H1 (cell line): ENCODE data around the gene TAMALIN. TPM values are rescaled to one million over a fixed set of nuclear protein-coding genes. Genes with fewer than 3 reads are reported as not detected.

Experiments used
- HDAC6 ChIP-seq: IDR thresholded peaks from one replicate; pipeline ENCODE4 v1.7.1; 2012; ENCODE audit warnings: low read depth, mild to moderate bottlenecking, inconsistent platforms, low read length, moderate library complexity
- JUN ChIP-seq: IDR thresholded peaks from 2 replicates; pipeline ENCODE4 v1.6.1; 2011; ENCODE audit warnings: low read depth, mild to moderate bottlenecking, improper control_type of control experiment, low read length
- RNF2 ChIP-seq: fragments of 200-900, 300-1000 bp; sonication (generic); IDR thresholded peaks from 2 replicates; pipeline ENCODE4 v1.7.1; 2016; ENCODE audit warnings: borderline replicate concordance, low read depth, mild to moderate bottlenecking, antibody characterized with exemption, low read length; ENCODE audit not compliant: poor library complexity, severe bottlenecking; ENCODE audit errors: missing control alignments
- SAP30 ChIP-seq: fragments of 300-600 bp; sonication (generic); IDR thresholded peaks from 2 replicates; pipeline ENCODE4 v1.7.1; 2012; ENCODE audit warnings: low read length, moderate library complexity, mild to moderate bottlenecking, inconsistent platforms; ENCODE audit not compliant: insufficient read depth, insufficient replicate concordance
- SRF ChIP-seq: IDR thresholded peaks from 2 replicates; pipeline ENCODE4 v1.6.1; 2011; ENCODE audit warnings: mild to moderate bottlenecking, low read depth, low read length, moderate library complexity
- TBP ChIP-seq: IDR thresholded peaks from 2 replicates; pipeline ENCODE4 v1.6.1; 2011; ENCODE audit warnings: low read depth, low read length, improper control_type of control experiment
- polyA plus RNA-seq, 7 experiments: library from polyadenylated mRNA; depleted of rRNA in 3 of 7; stranded (reverse) in 5 of 7; unstranded in 2 of 7; fragments of >200 nt in 5 of 7; fragments of 200-250 nt in 2 of 7; gene quantifications; 1 replicate in 5 of 7; 2 replicates in 1 of 7; 4 replicates in 1 of 7; pipeline versions ENCODE4 v1.2.1 to v1.2.3, GENCODE V29; 2011 to 2013; ENCODE audit warnings: missing spikeins in 2 of 7, mixed read lengths in 2 of 7
- total RNA-seq: library from RNA; stranded (reverse); fragmentation: NEBNext Ultra II Directional; extraction: Animal tissue kit (Norgen Biotek cat#: 25700); gene quantifications from 2 replicates; pipeline ENCODE4 v1.2.1, GENCODE V29; 2021
- TF ChIP-seq, protein P1 (sequence below): fragments of 300-600 bp; sonication (generic); IDR thresholded peaks from 2 replicates; pipeline ENCODE4 v1.7.1; 2012; ENCODE audit warnings: low read length, moderate library complexity, mild to moderate bottlenecking, inconsistent platforms; ENCODE audit not compliant: insufficient replicate concordance
- TF ChIP-seq, protein P2 (sequence below): IDR thresholded peaks from 2 replicates; pipeline ENCODE4 v1.6.1; 2012; ENCODE audit warnings: low read length, inconsistent platforms

The TAMALIN gene
- total and polyA plus RNA-seq, 2 of the 8 experiments (the other 6 are each of a cell fraction or from before 2014, with no cell fraction given) = 2.6 to 4.9 TPM

DNA sequence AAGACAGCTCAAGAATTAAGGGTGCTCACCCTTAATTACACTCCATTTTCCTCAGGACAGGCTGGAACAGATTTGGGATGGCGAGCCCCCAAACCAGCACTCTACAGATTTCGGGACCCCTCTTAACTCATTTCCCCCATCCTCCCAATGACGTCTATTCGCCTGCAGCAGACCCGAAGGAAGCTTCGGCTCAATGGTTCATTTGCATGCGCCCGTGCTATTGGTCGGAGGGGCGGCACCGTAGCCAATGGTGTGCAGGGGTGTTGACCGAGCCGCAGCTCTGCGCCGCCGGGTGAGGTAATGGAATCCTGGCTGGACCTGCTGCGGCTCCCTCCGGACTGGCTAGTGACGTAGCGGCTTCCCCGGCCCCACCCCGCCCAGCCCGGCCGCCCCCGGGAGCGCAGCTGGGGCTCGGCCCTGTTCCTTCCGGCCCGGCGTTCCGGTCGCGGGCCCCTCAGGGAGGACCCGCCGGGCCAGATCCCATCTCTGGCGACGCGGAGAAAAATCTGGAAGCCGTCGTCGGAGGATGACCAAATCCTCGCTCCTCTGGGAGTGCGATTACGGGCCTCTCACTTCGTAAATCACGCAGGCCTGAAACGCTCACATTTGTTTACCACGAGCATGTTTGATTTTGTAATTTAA is 26.2 kb downstream of the TAMALIN start (continued):
- TF ChIP-seq, protein P1, sequence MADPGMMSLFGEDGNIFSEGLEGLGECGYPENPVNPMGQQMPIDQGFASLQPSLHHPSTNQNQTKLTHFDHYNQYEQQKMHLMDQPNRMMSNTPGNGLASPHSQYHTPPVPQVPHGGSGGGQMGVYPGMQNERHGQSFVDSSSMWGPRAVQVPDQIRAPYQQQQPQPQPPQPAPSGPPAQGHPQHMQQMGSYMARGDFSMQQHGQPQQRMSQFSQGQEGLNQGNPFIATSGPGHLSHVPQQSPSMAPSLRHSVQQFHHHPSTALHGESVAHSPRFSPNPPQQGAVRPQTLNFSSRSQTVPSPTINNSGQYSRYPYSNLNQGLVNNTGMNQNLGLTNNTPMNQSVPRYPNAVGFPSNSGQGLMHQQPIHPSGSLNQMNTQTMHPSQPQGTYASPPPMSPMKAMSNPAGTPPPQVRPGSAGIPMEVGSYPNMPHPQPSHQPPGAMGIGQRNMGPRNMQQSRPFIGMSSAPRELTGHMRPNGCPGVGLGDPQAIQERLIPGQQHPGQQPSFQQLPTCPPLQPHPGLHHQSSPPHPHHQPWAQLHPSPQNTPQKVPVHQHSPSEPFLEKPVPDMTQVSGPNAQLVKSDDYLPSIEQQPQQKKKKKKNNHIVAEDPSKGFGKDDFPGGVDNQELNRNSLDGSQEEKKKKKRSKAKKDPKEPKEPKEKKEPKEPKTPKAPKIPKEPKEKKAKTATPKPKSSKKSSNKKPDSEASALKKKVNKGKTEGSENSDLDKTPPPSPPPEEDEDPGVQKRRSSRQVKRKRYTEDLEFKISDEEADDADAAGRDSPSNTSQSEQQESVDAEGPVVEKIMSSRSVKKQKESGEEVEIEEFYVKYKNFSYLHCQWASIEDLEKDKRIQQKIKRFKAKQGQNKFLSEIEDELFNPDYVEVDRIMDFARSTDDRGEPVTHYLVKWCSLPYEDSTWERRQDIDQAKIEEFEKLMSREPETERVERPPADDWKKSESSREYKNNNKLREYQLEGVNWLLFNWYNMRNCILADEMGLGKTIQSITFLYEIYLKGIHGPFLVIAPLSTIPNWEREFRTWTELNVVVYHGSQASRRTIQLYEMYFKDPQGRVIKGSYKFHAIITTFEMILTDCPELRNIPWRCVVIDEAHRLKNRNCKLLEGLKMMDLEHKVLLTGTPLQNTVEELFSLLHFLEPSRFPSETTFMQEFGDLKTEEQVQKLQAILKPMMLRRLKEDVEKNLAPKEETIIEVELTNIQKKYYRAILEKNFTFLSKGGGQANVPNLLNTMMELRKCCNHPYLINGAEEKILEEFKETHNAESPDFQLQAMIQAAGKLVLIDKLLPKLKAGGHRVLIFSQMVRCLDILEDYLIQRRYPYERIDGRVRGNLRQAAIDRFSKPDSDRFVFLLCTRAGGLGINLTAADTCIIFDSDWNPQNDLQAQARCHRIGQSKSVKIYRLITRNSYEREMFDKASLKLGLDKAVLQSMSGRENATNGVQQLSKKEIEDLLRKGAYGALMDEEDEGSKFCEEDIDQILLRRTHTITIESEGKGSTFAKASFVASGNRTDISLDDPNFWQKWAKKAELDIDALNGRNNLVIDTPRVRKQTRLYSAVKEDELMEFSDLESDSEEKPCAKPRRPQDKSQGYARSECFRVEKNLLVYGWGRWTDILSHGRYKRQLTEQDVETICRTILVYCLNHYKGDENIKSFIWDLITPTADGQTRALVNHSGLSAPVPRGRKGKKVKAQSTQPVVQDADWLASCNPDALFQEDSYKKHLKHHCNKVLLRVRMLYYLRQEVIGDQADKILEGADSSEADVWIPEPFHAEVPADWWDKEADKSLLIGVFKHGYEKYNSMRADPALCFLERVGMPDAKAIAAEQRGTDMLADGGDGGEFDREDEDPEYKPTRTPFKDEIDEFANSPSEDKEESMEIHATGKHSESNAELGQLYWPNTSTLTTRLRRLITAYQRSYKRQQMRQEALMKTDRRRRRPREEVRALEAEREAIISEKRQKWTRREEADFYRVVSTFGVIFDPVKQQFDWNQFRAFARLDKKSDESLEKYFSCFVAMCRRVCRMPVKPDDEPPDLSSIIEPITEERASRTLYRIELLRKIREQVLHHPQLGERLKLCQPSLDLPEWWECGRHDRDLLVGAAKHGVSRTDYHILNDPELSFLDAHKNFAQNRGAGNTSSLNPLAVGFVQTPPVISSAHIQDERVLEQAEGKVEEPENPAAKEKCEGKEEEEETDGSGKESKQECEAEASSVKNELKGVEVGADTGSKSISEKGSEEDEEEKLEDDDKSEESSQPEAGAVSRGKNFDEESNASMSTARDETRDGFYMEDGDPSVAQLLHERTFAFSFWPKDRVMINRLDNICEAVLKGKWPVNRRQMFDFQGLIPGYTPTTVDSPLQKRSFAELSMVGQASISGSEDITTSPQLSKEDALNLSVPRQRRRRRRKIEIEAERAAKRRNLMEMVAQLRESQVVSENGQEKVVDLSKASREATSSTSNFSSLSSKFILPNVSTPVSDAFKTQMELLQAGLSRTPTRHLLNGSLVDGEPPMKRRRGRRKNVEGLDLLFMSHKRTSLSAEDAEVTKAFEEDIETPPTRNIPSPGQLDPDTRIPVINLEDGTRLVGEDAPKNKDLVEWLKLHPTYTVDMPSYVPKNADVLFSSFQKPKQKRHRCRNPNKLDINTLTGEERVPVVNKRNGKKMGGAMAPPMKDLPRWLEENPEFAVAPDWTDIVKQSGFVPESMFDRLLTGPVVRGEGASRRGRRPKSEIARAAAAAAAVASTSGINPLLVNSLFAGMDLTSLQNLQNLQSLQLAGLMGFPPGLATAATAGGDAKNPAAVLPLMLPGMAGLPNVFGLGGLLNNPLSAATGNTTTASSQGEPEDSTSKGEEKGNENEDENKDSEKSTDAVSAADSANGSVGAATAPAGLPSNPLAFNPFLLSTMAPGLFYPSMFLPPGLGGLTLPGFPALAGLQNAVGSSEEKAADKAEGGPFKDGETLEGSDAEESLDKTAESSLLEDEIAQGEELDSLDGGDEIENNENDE = no peak
- TF ChIP-seq SRF = no peak
- TF ChIP-seq RNF2 = no peak
- TF ChIP-seq TBP = peak; percentile 52
- no peak for TF ChIP-seq SAP30
- TF ChIP-seq HDAC6 = no peak
- TF ChIP-seq, protein P2, sequence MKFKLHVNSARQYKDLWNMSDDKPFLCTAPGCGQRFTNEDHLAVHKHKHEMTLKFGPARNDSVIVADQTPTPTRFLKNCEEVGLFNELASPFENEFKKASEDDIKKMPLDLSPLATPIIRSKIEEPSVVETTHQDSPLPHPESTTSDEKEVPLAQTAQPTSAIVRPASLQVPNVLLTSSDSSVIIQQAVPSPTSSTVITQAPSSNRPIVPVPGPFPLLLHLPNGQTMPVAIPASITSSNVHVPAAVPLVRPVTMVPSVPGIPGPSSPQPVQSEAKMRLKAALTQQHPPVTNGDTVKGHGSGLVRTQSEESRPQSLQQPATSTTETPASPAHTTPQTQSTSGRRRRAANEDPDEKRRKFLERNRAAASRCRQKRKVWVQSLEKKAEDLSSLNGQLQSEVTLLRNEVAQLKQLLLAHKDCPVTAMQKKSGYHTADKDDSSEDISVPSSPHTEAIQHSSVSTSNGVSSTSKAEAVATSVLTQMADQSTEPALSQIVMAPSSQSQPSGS = no peak
- peak; percentile 79 for TF ChIP-seq JUN
